NCI-H2081 (cell line): ENCODE measurements around the gene RAPGEF5.
A peak's percentile ranks its signal among the peaks of the same experiment; 100 is the strongest.

Source experiments
- DNase-seq, 2 experiments: peaks; one replicate each; lab custom pipeline; 2025; lab: John Stamatoyannopoulos, UW

Gene RAPGEF5

DNA sequence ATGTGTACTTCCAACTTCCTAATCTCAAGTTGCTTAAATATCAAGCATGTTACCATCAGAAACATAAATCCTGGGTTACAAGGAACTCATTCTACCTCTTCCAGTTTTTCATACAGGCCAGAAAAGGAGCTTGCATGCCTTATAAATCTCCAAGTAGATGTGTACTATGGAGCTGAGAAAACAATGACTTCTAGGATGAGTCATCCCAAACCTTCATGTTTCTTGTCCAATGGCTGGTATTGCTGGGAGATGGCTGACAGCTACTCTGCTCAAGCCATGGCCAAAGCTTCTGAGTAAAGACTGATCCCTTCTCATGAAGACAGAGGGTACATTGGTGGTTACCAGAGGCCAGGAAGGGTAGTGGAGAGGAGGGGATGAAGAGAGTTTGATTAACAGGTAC is 8.6 kb downstream of the RAPGEF5 start:
- no peak for DNase-seq

DNA sequence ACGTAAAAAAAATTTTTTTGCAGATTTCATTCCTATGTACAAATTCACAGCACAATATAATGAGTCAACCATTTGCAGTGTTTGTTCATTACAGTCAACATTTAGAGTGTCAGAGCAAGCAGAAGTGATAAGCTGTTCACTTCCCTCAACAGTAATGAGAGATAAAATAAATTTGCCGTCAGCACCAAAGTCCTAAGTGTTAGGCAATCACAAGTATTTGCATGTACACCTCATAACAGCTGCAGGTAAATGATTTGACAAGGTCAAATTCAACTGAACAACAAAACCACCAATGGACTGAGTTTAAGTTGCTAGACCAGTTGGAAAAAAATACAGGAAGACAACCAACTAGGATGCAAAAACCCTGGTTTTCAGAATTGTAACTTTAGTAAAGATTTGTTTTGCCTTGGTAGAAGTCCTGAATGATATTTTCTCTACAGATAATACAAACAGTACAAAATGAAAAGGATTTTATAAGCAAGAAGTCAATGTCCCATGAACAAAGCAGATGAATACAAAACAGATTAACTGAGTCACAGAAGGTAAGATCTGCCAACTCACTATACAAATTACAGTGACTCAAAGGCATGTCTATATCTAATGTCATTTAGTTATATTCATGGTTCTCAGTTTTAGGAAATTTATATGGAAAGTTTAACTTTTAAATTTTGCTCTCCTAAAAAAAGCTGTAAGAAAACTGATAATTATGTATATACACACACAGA is 10.4 kb downstream of the RAPGEF5 start:
- DNase-seq = peak in 1 of 2 experiments; percentile 53

DNA sequence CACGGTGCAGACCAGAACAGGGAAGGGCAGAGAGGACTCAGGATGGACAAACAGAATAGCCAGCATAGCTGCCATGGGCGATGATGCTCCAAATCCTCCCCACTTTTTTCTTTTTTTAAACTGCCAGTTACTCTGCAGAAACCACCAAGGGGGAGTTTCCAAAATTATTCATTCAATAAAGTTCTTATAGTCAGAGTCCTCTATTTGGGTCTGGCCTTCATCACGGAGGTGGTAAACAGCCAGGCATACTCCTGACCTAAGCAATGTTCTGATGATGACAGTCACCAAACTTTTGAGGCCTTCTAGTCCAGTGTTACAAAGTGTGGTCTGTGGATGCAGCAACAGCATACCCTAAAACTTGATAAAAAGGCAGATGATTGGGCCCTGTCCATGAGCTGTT is 12.3 kb downstream of the RAPGEF5 start:
- DNase-seq = no peak

DNA sequence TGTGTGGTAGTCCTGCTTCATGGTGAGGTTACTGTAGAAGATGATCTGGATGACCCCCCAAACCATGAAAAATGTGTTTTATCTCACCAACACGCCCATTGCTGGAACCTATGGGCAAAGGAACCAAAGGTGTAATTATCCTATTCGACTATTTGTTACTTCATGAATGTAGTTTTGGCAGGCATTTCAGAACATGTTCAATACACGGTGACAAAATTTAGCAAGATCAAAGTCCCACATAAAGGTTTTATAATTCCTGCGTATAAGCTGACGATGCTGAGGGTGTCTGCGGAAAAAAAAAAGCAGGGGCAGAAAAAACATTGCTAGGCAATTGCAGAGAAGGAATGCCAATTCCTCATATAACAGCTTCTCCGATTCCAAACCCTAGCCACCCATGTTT is 13.3 kb downstream of the RAPGEF5 start:
- DNase-seq = no peak

DNA sequence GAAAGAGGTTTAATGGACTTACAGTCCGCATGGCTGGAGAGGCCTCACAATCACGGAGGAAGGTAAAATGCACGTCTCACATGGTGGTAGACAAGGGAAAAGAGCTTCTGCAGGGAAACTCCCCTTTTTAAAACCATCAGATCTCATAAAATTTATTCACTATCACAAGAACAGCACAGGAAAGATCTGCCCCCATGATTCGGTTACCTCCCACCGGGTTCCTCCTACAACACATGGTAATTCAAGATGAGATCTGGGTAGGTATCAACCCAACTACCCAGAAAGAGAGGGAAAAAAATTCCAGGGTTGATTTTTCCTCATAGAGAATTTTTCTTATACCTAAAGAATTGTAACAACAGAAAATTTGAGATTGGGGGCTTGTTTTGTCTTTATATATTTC is 13.9 kb downstream of the RAPGEF5 start:
- DNase-seq = no peak

DNA sequence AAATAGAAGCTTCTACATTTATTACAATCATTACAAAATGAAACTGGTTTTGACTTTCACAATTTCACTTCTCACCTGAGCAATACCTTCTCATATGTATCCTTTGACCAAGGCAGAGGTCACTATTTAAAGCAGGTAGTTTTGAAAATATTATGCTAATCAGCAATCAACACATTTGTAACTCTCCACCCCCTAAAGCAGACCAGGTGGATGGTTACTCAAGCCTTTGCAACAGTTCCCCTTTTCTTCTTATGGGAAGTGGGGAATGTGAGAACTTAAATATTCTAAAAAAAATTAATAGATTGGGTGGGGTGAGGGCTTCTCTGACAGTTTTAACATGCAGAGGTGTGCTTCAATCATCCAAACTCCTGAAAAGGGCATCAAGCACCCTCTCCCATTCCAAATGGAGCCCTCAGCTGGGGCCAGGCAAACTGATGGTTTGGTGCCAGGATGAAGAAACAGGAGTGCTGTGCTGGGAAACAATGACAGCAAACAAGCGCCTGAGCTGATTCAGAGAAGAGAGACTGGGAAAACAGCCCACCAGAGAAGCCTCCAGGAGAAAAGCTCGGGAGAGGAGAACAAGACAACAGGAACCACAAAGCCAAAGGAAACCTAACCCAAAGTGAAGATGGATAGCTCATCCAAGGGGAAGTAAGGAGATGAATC is 17.1 kb downstream of the RAPGEF5 start:
- no peak for DNase-seq

DNA sequence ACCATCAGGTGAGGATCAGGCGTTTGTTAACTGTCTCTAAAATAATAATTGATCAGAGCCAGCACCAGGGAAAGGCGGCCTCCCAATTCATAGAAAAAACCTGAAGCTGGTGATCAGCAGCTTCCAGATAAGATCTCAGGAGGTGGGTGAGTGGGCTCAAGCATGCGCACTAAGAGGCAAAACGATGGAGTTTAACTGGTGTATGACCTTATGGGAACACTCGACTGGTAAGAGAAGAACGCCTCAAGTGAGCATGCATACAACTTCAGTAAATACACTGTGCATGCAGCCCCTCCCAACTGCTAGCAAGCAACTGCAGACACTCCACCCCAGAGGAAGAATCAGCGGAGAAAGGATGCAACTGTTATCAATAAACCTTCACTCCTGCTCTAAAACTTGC is 18.1 kb downstream of the RAPGEF5 start:
- DNase-seq = no peak

DNA sequence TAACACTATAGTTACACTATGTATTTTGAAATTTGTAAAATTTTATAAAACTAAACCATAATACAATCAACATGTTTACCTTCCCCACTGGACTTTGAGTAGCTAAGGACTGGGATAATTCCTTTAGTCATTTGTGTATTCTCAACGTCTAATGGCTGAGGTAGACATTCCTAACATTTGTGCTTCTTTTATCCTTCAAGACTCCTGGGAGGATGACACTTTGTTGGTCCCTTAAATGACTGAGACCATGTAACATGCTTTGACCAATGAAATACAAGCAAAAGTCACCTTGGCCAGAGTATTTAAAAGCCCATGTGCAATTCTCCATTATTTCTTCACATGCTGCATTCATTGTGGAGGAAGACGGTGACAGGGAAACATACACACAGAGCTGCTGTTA is 18.5 kb downstream of the RAPGEF5 start:
- DNase-seq = no peak

DNA sequence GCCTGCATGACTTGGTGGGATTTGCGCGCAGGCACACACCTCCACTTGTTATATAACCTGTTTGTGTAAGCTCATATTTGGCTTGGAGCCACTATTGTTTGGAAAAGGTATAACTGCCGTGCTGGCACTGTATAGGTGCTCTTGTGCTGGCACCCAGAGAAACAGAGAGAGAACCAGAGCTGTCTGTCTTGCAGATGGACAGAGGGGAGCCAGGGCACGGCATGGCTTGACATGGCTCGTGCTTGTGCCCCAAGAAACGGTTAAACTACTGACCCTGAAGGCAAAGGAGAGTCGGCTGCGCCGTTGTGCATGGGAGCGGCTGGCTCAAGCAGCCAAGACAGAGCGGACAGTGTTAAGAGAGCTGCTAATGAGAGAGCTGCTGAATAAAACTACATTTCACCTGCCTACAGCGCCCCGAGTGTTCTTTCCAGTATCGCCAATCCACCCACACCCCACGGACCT is 23.2 kb downstream of the RAPGEF5 start:
- DNase-seq = peak; percentile 30 to 54

DNA sequence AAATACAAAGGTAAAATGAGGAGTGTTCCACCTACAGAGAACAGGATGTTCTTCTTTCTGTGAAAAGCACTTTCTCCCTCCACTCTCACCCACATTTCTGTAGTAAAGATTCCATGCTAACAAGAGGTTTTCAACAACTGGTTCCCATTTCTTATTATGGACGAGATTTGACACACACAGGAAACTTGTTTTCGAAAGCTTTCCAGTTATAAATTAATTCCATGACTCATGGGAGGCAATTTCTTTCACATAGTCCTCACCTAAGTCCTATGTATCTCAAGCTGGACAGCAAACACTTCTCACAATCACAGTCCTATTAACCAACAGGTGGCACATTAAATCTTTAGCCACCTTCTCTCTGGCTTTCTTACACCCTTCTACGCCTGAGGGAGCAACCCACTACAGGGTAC is 24.5 kb downstream of the RAPGEF5 start:
- DNase-seq = peak in 1 of 2 experiments; percentile 40

DNA sequence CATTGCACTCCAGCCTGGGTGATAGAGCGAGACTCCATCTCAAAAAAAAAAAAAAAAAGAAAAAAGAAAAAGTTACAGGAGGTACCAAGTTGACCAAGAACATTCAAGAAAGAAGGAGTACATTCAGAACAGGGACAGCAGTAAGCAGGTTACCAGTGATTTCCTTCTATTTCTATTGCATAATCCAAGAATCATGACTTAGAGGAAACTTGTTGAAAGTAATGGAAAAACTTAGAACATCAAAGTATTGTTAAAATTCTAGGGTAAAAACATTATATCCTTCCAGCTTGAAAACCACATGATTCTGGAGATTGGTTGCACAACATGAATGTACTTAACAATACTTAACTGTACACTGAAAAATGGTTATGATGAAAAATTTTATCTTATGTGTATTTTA is 25.2 kb downstream of the RAPGEF5 start:
- no peak for DNase-seq

DNA sequence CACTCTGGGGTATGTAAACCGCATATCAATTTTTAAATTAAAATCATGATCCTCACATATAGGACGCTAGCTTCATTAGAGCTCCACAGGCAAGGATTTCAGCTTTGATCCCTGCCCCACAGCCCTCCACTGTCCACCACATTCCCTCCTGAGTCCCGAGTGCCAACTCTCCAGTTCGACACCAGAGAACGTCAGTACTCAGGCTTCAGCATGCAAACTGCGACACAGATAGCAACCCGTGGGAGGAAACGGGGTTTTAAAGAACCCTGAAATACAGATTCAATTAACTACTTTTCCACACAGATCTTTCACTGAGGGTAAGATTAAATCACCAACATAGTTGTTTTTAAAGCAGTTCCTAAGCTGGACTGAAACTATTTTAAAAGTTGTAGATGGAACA is 26.1 kb downstream of the RAPGEF5 start:
- DNase-seq = no peak

DNA sequence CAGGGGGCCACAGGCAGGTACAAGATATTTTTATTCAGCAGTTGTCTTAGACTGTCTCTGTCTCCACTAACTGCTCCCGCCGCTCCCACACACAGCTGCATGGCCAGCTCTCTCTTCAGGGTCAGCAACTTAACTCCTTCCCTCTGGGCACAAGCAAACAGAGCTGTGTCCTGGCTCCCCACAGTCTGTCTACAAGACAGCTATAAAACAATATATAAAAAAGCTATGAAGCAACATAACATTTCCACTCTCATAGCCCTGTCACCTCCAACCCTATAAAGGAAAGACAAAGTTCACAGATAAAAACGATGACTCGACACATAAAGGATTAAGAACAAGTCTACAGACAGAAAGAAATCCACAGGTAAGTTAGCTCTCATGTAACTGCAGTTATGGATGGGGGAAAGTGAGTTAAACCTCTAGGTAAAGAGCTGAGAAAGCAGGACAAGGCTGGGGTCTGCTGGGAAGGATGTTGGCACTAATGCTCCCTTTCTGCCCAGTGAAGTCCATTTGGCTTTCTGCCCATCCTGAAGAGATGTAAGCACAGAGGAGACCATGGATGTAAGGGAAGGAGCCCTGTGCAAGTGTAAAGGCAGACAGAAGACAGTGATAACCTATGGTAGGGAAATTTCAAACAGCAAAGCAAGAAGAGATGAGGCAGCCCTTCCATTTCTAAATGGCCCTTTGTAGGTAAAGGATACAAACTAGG is 27.0 kb downstream of the RAPGEF5 start:
- DNase-seq = no peak

DNA sequence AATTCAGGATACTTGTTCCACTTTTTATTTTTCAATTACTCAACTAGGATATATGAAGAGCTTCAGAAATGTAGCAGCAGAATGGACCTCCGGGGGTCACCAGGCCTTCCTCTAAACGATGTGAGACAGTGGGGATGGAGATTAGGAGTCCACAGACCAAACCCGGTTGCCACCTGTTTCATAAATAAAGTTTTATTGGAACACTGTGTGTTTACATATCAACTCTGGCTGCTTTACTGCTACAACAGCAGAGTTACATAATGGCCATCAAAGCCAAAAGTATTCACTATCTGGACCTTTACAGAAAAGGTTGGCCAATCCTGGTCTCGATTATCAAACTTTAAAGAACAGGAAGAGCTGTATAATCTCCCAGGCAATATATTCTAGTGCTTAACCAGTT is 30.8 kb downstream of the RAPGEF5 start:
- no peak for DNase-seq

DNA sequence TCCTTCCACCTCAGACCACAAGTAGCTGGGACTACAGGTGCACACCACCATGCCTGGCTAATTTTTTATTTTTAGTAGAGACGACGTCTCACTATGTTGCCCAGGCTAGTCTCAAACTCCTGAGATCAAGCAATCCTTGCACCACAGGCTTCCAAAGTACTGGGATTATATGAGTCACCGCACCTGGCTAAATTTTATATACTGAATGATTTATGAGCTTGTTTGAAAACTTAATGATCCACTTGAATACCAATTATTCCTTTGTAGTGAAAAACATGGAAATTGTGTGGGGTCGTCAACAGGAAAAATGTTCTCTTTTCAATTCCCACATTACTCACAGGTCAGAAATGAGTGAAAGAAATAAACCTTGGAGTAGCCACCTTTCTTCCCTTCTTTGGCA is 31.3 kb downstream of the RAPGEF5 start:
- DNase-seq = peak in 1 of 2 experiments; percentile 44

DNA sequence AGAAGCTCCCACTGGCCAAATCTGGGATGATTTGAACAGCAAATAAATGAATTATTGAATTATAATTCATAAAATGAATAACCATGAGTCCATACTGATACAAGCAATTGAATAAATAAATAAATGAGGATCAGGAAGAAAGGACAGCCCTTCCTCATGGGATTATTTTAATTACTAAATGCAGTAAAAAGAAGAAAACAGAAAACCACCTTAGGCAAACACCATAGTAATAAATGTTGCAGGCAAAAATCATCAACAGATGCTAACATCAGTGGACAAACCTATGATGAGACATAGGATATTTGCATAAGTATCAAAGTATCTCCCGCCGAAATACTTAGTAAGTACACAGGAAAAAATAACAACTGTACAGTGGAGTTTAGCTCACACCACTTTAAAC is 33.2 kb downstream of the RAPGEF5 start:
- DNase-seq = no peak

DNA sequence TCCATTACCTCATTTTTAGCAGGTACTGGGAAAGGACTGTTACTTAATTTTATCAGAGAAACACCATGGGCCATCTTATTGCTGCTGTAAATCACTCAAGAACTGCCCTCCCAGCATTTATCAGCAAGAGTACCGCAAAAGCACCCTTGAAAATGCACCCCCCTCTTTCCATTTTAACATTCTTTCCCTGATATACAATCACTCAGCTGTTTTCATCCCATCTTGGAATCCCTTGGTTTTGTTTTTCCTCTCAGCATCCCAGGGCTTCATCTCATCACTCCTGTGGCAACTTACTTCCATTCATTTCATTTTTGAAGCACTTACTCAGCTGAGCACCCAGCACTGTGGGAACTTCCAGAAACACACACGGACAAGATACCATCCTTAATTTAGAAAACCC is 36.5 kb downstream of the RAPGEF5 start:
- DNase-seq = no peak

DNA sequence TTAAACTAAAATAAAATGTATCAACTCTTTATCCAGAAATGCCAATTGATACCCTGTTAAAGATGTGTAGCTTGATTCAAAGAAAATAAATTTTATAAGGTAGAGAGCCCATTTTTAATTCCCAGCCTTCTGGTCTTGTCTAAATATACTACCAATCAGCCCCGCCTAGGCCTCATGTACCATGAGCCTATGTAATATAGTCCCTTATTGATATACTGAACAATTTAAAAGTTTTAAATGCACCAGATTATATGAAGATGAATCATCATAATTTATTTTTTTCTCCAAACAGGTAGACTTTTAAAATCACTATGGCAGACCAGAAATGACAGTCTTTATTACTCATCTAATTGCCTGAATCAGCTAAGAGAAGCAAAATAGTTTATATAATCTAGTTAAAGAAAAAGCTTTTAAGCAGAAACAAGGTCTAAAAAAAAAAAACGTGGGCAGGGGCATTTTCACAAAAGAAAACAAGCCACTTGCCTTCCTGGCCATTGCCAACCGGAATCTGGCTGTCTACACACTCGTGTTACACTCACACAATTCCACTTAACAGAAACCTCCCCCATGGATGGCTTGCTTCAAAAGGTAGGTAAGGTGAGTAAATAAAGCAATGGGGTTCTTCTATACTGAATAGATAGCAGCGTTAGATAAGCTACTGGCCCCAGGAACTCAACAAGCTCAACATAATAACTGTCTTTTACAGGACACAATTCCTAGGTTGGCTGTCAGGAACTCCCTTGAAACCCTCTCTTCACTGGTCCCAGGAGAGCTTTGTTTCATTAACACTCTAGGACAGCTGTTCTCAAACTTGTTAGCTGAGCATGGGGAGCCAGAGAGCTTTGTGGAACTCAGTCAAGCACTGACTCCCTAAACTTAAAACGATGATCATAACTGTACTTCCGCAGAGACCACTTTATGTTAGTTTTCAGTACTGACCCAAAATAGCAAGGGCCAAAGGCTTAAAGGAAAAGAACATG is 37.2 kb downstream of the RAPGEF5 start:
- DNase-seq = peak; percentile 60 to 80

DNA sequence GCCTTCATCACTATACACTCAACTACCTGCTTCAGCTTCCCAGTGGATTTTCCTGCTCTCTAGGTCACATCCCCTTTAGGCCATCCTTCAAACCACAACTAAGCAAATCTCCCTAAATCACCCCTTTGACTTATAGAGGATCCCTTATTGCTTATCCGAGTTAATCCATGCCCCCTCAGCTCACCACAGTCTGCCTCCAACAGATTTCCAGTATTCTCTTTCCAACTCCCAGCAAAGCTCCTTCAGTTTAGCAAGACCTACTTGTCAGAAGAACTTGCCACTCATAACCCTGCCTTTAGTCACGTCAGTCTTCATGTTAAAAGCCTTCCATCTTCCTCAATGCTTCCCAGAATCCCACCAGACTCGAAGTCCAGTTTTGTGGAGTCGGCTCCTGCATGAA is 38.6 kb downstream of the RAPGEF5 start:
- DNase-seq = no peak

DNA sequence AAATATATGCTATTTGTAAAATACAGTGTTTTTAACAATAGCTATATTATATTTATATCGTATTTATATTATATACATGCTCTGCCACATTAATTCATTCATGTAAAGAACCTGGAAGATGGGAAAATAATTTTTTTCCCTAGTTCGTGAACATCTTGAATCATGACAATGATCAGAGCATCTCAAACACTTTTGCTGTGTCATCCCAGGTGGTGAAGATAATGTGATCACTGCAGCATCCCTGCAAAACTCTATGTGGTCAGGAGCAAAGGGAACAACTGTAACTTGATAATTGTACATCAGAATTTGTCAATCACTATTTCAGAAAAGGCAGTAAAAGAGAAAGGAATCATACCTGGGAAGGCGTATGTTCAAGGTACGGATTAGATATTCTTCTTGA is 39.3 kb downstream of the RAPGEF5 start:
- DNase-seq = no peak

DNA sequence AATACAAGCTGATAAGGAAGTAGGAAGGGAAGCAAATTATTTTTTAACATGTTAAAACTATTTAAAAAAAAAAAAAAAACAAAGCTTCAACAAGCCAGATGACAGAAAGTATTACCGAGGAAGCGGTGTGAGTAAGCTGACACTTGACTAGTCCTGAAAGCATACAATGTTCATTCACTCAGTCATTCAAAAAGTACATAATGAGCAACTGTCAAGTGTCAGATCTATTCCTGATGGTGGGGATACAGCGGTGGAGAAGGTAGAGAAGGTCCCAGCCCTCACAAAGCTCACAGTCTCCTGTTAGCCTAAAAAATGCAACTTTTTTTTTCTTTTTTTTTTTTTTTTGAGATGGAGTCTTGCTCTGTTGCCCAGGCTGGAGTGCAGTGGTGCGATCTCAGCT is 40.0 kb downstream of the RAPGEF5 start:
- no peak for DNase-seq

DNA sequence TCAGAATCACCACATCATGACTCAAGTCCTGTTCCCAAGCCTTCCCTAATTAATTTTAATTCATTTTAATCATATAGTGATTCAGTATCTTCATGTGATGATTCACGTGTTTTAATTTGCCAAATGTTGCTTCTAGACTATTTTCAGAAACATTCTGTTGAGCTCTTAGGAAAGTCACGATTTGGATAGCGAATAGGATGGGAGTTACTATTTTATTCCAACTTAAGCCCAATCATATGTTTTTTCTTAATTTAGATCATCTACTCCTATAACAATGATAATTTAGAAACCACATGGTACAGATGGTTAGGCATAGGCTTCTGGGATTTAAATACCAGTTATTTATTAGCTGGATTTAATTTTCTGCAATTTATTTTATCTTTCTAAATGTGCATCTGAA is 49.1 kb downstream of the RAPGEF5 start:
- DNase-seq = no peak
